RWPE1 (cell line): ENCODE results near the gene MEGF6.

Experiments
- CTCF ChIA-PET: fragments of 350-600 bp; sonication (Branson Sonifier 250); formaldehyde crosslinking; extraction: SDS; loops from one replicate; lab custom pipeline; 2021; lab: Yijun Ruan, JAX
- POLR2A ChIA-PET: fragments of 400-600 bp; formaldehyde crosslinking; extraction: SDS; loops from one replicate; lab custom pipeline; 2020; ENCODE audit warnings: antibody characterized with exemption; ENCODE audit not compliant: low non-redundant PET; lab: Yijun Ruan, JAX
- DNase-seq: peaks from one replicate; pipeline ENCODE4 v3.0.0; 2012; ENCODE audit warnings: low spot score
- H3K27ac ChIP-seq: fragments of 450-650 bp; 2 replicates; pipeline ENCODE4 v1.5.1; 2017
- TF ChIP-seq, protein P1 (sequence below): fragments of 450-650 bp; conservative IDR thresholded peaks from 2 replicates; pipeline ENCODE4 v1.5.1; 2017; ENCODE audit warnings: low read depth, mild to moderate bottlenecking

MEGF6 gene

DNA sequence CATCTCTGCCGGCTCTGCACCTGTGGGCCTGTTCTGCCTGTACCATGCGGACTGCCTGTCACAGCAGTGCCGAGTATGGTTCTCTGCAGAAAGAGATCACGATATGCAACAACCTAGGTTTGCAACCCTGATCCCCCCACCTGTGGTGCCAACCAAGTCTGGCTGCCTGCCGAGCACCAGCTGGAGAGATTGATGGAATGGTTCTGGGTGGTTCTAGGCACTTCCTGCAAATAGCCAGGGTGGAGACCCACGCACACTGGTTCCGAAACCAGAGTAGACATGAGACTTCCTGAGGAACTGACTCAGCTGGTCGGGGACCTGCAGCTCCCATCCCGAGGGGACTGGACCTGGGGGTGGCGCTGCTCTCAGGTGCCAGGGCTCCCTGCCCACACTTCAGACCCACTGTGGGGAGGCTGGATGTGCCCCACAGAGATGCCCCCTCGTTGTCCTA is 18.9 kb upstream of the MEGF6 start:
- H3K27ac ChIP-seq = peak overlapping the region; percentile 48
- CTCF ChIA-PET = interaction anchor here (0.5 to 1.5 kb wide), 2 partner anchors 11 to 65 kb away, joined by 3 read pairs; no protein-coding TSS in a partner anchor
- TF ChIP-seq, protein P1, sequence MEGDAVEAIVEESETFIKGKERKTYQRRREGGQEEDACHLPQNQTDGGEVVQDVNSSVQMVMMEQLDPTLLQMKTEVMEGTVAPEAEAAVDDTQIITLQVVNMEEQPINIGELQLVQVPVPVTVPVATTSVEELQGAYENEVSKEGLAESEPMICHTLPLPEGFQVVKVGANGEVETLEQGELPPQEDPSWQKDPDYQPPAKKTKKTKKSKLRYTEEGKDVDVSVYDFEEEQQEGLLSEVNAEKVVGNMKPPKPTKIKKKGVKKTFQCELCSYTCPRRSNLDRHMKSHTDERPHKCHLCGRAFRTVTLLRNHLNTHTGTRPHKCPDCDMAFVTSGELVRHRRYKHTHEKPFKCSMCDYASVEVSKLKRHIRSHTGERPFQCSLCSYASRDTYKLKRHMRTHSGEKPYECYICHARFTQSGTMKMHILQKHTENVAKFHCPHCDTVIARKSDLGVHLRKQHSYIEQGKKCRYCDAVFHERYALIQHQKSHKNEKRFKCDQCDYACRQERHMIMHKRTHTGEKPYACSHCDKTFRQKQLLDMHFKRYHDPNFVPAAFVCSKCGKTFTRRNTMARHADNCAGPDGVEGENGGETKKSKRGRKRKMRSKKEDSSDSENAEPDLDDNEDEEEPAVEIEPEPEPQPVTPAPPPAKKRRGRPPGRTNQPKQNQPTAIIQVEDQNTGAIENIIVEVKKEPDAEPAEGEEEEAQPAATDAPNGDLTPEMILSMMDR = no peak
- no peak for DNase-seq
- POLR2A ChIA-PET = no interaction called here

DNA sequence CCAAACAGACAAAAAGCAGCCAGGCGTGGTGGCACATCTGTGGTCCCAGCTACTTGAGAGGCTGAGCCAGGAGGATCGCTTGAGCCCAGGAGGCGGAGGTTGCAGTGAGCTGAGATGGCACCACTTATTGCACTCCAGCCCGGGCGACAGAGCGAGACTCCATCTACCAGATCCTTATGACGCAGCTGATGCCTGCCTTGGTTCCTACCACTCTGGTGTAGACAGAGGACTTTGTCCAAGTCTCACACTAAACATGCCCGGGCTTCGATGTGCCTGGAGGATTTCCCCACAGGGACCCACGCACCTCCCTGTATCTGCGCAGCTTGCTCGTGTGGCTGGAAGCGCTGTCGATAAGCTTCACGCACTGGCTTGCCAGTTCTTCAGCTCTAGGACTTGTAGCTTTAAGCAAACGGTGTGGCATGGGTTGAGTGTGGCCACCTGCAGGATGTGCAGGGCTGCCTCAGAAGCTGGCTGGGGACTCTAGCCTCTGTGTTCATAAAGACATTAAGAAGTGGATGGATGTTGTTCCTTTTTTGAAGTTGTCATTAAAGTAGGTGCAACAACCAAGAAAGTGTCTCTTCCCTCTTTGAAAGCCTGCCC is 18.4 kb upstream of the MEGF6 start:
- TF ChIP-seq, protein P1 = no peak
- CTCF ChIA-PET = interaction anchor here (0.5 to 1.5 kb wide), 2 partner anchors 10 to 65 kb away, joined by 3 read pairs; no protein-coding TSS in a partner anchor

DNA sequence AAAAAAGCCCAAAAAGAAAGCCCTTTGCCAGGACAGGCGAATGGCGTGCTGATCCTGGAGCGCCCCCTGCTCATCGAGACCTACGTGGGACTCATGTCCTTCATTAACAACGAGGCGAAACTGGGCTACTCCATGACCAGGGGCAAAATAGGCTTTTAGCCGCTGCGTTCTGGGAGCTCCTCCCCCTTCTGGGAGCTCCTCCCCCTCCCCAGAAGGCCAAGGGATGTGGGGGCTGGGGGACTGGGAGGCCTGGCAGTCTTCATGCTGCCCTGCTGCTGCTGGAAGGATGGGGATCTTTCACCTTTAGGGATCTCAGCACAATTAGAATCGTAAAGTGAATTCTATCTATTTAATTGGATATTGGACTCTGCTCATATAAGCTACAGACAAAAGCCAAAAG is 17.1 kb upstream of the MEGF6 start:
- ChIA-PET POLR2A (no interaction called here), CTCF (interaction anchor here (0.6 to 1.7 kb wide), 3 partner anchors 25 to 175 kb away, joined by 3 to 5 read pairs (median 3); no protein-coding TSS in a partner anchor)
- peak overlapping the region; percentile 21; the same call in 1 of the 2 replicates for H3K27ac ChIP-seq
- TF ChIP-seq, protein P1 = no peak
- no peak for DNase-seq

More for the DNA sequence above, 18.4 kb upstream of the MEGF6 start:
- DNase-seq = no peak
- peak overlapping the region; percentile 48 for H3K27ac ChIP-seq
- POLR2A ChIA-PET = no interaction called here

DNA sequence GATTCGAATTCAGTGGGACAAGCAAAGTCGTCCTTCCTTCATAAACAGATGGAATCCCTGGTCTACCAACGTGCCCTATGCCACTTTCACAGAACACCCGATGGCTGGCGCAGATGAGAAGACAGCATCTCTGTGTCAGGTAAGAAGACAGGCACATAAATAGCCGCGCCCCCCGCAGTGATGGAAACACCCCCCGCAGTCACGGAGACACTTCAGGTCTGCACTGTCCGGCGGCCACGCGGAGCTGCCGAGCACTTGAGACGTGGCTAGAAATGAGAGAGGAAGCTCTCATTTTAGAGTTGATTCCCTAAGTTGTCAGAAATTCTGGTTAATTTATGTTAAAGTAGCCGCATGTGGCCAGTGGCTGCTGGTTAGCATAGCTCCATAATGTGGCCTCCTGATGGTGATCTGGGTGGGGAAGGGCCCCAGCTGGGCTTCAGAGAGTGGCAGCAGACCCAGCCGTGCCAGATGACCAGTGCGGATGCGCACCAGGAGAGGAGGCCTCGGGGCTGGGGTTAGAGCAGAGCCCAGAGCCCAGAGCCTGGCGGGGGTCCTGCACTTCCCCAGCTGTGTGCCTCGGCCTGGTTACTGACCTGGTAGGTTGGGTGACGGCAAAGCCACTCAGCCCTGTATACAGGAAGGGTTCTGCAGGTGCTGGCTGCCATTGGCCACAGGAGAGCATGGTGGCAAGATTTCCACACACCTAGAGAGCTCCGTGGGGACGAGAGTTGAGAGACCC is 16.4 kb upstream of the MEGF6 start:
- POLR2A ChIA-PET = no interaction called here
- no peak for DNase-seq
- CTCF ChIA-PET = interaction anchor here (1.7 kb wide), 1 partner anchor 175 kb away, joined by 5 read pairs; no protein-coding TSS in a partner anchor
- H3K27ac ChIP-seq = no peak overlapping the region
- TF ChIP-seq, protein P1 = no peak

DNA sequence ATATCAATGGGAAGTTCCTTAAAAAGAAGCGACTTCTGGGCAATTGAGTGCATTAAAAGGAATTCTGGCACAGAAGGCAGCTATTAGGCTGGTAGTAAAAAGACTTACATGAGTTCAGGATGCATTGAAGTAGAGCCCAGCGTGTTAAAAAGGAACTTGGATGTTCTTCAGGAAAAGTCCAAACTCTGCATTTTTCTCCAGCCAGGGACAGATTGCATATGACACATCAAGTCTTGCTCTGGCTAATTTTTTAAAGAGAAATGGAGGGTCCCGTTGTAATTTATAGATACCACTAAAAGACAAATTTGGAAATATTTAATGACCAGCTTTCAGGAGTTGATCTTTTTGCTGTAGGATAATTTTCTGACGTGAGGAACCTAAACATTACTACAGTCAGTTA is 14.7 kb upstream of the MEGF6 start:
- ChIA-PET CTCF (interaction anchor here (0.7 to 1.2 kb wide), 4 partner anchors 9 to 99 kb away, joined by 4 to 6 read pairs (median 4); no protein-coding TSS in a partner anchor), POLR2A (no interaction called here)
- TF ChIP-seq, protein P1 = no peak
- H3K27ac ChIP-seq = no peak overlapping the region
- DNase-seq = no peak

DNA sequence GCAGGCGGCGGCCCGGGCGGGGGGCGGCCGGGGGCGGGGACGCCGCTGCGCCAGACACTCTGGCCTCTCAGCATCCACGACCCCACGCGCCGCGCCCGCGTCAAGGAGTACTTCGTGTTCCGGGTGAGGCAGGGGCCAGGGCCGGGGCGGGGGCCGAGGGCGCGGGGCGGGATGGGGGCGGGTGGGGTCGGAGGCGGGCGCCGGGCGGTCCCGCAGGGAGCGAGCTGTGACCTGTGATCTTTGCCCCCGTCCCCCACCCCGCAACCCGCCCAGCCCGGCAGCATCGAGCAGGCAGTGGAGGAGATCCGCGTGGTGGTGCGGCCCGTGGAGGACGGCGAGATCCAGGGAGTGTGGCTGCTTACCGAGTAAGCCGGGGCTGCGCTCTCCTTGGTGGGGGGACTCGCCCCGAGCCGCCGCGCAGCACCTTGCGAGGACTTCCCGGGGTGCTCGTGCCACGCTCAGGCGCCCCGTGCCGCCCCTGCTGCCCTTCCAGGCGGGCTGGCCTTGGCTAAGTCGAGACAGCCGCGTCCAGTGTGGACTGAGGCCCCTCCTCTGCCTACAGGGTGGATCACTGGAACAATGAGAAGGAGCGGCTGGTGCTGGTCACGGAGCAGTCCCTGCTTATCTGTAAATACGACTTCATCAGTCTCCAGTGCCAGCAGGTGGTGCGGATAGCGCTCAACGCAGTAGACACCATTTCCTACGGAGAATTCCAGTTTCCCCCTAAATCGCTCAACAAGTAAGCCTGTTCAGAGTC is 14.0 kb upstream of the MEGF6 start:
- CTCF ChIA-PET = interaction anchor here (0.7 to 1.8 kb wide), 4 partner anchors 10 to 102 kb away, joined by 4 to 8 read pairs (median 5); no protein-coding TSS in a partner anchor
- POLR2A ChIA-PET = no interaction called here
- TF ChIP-seq, protein P1 = no peak
- H3K27ac ChIP-seq = peak overlapping the region; percentile 80
- peak; percentile 52 for DNase-seq
